HEK293 (cell line): ENCODE data around the gene RNF227.

Experiments
- FEZF1 ChIP-seq: fragments of 450-650 bp; formaldehyde crosslinking; IDR thresholded peaks from 2 replicates; pipeline ENCODE4 v1.5.1; 2016; ENCODE audit warnings: missing biosample characterization, missing genetic modification characterization
- OSR2 ChIP-seq: fragments of 450-650 bp; formaldehyde crosslinking; IDR thresholded peaks from 2 replicates; pipeline ENCODE4 v1.5.1; 2016; ENCODE audit warnings: missing biosample characterization, missing genetic modification characterization
- SCRT2 ChIP-seq: fragments of 450-650 bp; formaldehyde crosslinking; IDR thresholded peaks from 2 replicates; pipeline ENCODE4 v1.5.1; 2016; ENCODE audit warnings: missing biosample characterization, missing genetic modification characterization
- TRIM28 ChIP-seq: IDR thresholded peaks from 2 replicates; pipeline ENCODE4 v1.6.1; 2011; ENCODE audit warnings: low read length, control low read depth, borderline replicate concordance
- ZBTB1 ChIP-seq: fragments of 450-650 bp; formaldehyde crosslinking; IDR thresholded peaks from 2 replicates; pipeline ENCODE4 v1.5.1; 2016; ENCODE audit warnings: missing biosample characterization, missing genetic modification characterization
- ZBTB44 ChIP-seq: fragments of 450-650 bp; IDR thresholded peaks from 2 replicates; pipeline ENCODE4 v1.5.1; 2018; ENCODE audit warnings: missing biosample characterization, mild to moderate bottlenecking, missing genetic modification characterization
- ZFP3 ChIP-seq: fragments of 450-650 bp; formaldehyde crosslinking; IDR thresholded peaks from 2 replicates; pipeline ENCODE4 v1.5.1; 2016; ENCODE audit warnings: low read depth, missing biosample characterization, missing genetic modification characterization
- ZFP69B ChIP-seq: fragments of 450-650 bp; formaldehyde crosslinking; IDR thresholded peaks from 2 replicates; pipeline ENCODE4 v1.5.1; 2016; ENCODE audit warnings: missing biosample characterization, missing genetic modification characterization
- ZNF133 ChIP-seq: fragments of 450-650 bp; formaldehyde crosslinking; IDR thresholded peaks from 2 replicates; pipeline ENCODE4 v1.5.1; 2016; ENCODE audit warnings: missing biosample characterization, missing genetic modification characterization
- ZNF140 ChIP-seq: fragments of 450-650 bp; formaldehyde crosslinking; IDR thresholded peaks from 2 replicates; pipeline ENCODE4 v1.5.1; 2016; ENCODE audit warnings: missing biosample characterization, missing genetic modification characterization
- ZNF157 ChIP-seq: fragments of 450-650 bp; formaldehyde crosslinking; IDR thresholded peaks from 2 replicates; pipeline ENCODE4 v1.5.1; 2016; ENCODE audit warnings: missing biosample characterization, missing genetic modification characterization
- ZNF510 ChIP-seq: fragments of 450-650 bp; formaldehyde crosslinking; IDR thresholded peaks from 2 replicates; pipeline ENCODE4 v1.5.1; 2018; ENCODE audit warnings: mild to moderate bottlenecking, missing genetic modification characterization, missing biosample characterization; ENCODE audit not compliant: insufficient replicate concordance
- ZNF600 ChIP-seq: fragments of 450-650 bp; formaldehyde crosslinking; IDR thresholded peaks from 2 replicates; pipeline ENCODE4 v1.5.1; 2016; ENCODE audit warnings: missing biosample characterization, missing genetic modification characterization
- ZNF610 ChIP-seq: fragments of 450-650 bp; formaldehyde crosslinking; IDR thresholded peaks from 2 replicates; pipeline ENCODE4 v1.5.1; 2016; ENCODE audit warnings: missing biosample characterization, missing genetic modification characterization, borderline replicate concordance
- ZNF624 ChIP-seq: fragments of 450-650 bp; formaldehyde crosslinking; IDR thresholded peaks from 2 replicates; pipeline ENCODE4 v1.5.1; 2017; ENCODE audit warnings: missing biosample characterization, missing genetic modification characterization
- ZNF626 ChIP-seq: fragments of 450-650 bp; sonication (Bioruptor Pico); formaldehyde crosslinking; IDR thresholded peaks from 2 replicates; pipeline ENCODE4 v1.5.1; 2018; ENCODE audit warnings: missing biosample characterization, missing genetic modification characterization, inconsistent platforms
- ZNF660 ChIP-seq: fragments of 450-650 bp; IDR thresholded peaks from 2 replicates; pipeline ENCODE4 v1.5.1; 2018; ENCODE audit warnings: missing biosample characterization, mild to moderate bottlenecking, missing genetic modification characterization
- TF ChIP-seq, protein P1 (sequence below): IDR thresholded peaks from 2 replicates; pipeline ENCODE4 v1.6.1; 2011; ENCODE audit warnings: mild to moderate bottlenecking, low read depth, low read length, borderline replicate concordance
- TF ChIP-seq, protein P2 (sequence below): fragments of 450-650 bp; formaldehyde crosslinking; IDR thresholded peaks from 2 replicates; pipeline ENCODE4 v1.5.1; 2016; ENCODE audit warnings: missing biosample characterization, missing genetic modification characterization, borderline replicate concordance
- TF ChIP-seq, protein P3 (sequence below): fragments of 450-650 bp; formaldehyde crosslinking; IDR thresholded peaks from 2 replicates; pipeline ENCODE4 v1.5.1; 2016; ENCODE audit warnings: missing biosample characterization, missing genetic modification characterization
- TF ChIP-seq, protein P4 (sequence below): fragments of 450-650 bp; formaldehyde crosslinking; IDR thresholded peaks from 2 replicates; pipeline ENCODE4 v1.5.1; 2017; ENCODE audit warnings: missing biosample characterization, missing genetic modification characterization
- TF ChIP-seq, protein P5 (sequence below): fragments of 450-650 bp; formaldehyde crosslinking; IDR thresholded peaks from 2 replicates; pipeline ENCODE4 v1.5.1; 2017; ENCODE audit warnings: missing biosample characterization, missing genetic modification characterization
- TF ChIP-seq, protein P6 (sequence below): fragments of 450-650 bp; formaldehyde crosslinking; IDR thresholded peaks from 2 replicates; pipeline ENCODE4 v1.5.1; 2016; ENCODE audit warnings: missing biosample characterization, missing genetic modification characterization

RNF227 gene

GRCh38 chr17:7903154-7904103 lies 12.7 kb downstream of the RNF227 start (continued):
- TF ChIP-seq, protein P1, sequence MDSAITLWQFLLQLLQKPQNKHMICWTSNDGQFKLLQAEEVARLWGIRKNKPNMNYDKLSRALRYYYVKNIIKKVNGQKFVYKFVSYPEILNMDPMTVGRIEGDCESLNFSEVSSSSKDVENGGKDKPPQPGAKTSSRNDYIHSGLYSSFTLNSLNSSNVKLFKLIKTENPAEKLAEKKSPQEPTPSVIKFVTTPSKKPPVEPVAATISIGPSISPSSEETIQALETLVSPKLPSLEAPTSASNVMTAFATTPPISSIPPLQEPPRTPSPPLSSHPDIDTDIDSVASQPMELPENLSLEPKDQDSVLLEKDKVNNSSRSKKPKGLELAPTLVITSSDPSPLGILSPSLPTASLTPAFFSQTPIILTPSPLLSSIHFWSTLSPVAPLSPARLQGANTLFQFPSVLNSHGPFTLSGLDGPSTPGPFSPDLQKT = no peak
- TF ChIP-seq ZFP69B (no peak), ZNF140 (no peak), ZNF610 (tag by site-specific recombination) (no peak), ZNF600 (no peak), ZNF626 (tag by site-specific recombination) (no peak), ZFP3 (tag by site-specific recombination) (no peak), ZBTB1 (tag by site-specific recombination) (no peak), TRIM28 (peak; percentile 58; the same call in 1 of the 2 replicates), ZNF157 (tag by site-specific recombination) (no peak), ZNF510 (tag by site-specific recombination) (no peak), ZBTB44 (tag by site-specific recombination) (no peak), FEZF1 (tag by site-specific recombination) (peak; percentile 89), OSR2 (tag by site-specific recombination) (peak; percentile 51; the same call in 1 of the 2 replicates), ZNF660 (tag by site-specific recombination) (no peak), SCRT2 (tag by site-specific recombination) (peak; percentile 48; the same call in 1 of the 2 replicates), ZNF133 (no peak), ZNF624 (tag by site-specific recombination) (no peak)
- TF ChIP-seq, protein P2, sequence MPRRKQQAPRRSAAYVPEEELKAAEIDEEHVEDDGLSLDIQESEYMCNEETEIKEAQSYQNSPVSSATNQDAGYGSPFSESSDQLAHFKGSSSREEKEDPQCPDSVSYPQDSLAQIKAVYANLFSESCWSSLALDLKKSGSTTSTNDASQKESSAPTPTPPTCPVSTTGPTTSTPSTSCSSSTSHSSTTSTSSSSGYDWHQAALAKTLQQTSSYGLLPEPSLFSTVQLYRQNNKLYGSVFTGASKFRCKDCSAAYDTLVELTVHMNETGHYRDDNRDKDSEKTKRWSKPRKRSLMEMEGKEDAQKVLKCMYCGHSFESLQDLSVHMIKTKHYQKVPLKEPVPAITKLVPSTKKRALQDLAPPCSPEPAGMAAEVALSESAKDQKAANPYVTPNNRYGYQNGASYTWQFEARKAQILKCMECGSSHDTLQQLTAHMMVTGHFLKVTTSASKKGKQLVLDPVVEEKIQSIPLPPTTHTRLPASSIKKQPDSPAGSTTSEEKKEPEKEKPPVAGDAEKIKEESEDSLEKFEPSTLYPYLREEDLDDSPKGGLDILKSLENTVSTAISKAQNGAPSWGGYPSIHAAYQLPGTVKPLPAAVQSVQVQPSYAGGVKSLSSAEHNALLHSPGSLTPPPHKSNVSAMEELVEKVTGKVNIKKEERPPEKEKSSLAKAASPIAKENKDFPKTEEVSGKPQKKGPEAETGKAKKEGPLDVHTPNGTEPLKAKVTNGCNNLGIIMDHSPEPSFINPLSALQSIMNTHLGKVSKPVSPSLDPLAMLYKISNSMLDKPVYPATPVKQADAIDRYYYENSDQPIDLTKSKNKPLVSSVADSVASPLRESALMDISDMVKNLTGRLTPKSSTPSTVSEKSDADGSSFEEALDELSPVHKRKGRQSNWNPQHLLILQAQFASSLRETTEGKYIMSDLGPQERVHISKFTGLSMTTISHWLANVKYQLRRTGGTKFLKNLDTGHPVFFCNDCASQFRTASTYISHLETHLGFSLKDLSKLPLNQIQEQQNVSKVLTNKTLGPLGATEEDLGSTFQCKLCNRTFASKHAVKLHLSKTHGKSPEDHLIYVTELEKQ (tag by site-specific recombination) = no peak
- TF ChIP-seq, protein P3, sequence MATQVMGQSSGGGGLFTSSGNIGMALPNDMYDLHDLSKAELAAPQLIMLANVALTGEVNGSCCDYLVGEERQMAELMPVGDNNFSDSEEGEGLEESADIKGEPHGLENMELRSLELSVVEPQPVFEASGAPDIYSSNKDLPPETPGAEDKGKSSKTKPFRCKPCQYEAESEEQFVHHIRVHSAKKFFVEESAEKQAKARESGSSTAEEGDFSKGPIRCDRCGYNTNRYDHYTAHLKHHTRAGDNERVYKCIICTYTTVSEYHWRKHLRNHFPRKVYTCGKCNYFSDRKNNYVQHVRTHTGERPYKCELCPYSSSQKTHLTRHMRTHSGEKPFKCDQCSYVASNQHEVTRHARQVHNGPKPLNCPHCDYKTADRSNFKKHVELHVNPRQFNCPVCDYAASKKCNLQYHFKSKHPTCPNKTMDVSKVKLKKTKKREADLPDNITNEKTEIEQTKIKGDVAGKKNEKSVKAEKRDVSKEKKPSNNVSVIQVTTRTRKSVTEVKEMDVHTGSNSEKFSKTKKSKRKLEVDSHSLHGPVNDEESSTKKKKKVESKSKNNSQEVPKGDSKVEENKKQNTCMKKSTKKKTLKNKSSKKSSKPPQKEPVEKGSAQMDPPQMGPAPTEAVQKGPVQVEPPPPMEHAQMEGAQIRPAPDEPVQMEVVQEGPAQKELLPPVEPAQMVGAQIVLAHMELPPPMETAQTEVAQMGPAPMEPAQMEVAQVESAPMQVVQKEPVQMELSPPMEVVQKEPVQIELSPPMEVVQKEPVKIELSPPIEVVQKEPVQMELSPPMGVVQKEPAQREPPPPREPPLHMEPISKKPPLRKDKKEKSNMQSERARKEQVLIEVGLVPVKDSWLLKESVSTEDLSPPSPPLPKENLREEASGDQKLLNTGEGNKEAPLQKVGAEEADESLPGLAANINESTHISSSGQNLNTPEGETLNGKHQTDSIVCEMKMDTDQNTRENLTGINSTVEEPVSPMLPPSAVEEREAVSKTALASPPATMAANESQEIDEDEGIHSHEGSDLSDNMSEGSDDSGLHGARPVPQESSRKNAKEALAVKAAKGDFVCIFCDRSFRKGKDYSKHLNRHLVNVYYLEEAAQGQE (tag by site-specific recombination) = no peak
- TF ChIP-seq, protein P4, sequence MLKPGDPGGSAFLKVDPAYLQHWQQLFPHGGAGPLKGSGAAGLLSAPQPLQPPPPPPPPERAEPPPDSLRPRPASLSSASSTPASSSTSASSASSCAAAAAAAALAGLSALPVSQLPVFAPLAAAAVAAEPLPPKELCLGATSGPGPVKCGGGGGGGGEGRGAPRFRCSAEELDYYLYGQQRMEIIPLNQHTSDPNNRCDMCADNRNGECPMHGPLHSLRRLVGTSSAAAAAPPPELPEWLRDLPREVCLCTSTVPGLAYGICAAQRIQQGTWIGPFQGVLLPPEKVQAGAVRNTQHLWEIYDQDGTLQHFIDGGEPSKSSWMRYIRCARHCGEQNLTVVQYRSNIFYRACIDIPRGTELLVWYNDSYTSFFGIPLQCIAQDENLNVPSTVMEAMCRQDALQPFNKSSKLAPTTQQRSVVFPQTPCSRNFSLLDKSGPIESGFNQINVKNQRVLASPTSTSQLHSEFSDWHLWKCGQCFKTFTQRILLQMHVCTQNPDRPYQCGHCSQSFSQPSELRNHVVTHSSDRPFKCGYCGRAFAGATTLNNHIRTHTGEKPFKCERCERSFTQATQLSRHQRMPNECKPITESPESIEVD (tag by site-specific recombination) = peak; percentile 60; the same call in 1 of the 2 replicates
- TF ChIP-seq, protein P5, sequence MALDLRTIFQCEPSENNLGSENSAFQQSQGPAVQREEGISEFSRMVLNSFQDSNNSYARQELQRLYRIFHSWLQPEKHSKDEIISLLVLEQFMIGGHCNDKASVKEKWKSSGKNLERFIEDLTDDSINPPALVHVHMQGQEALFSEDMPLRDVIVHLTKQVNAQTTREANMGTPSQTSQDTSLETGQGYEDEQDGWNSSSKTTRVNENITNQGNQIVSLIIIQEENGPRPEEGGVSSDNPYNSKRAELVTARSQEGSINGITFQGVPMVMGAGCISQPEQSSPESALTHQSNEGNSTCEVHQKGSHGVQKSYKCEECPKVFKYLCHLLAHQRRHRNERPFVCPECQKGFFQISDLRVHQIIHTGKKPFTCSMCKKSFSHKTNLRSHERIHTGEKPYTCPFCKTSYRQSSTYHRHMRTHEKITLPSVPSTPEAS = no peak
- TF ChIP-seq, protein P6, sequence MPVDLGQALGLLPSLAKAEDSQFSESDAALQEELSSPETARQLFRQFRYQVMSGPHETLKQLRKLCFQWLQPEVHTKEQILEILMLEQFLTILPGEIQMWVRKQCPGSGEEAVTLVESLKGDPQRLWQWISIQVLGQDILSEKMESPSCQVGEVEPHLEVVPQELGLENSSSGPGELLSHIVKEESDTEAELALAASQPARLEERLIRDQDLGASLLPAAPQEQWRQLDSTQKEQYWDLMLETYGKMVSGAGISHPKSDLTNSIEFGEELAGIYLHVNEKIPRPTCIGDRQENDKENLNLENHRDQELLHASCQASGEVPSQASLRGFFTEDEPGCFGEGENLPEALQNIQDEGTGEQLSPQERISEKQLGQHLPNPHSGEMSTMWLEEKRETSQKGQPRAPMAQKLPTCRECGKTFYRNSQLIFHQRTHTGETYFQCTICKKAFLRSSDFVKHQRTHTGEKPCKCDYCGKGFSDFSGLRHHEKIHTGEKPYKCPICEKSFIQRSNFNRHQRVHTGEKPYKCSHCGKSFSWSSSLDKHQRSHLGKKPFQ (tag by site-specific recombination) = 0 out of 2 replicates have a peak, but pooled peaks have one; percentile 49
- TF ChIP-seq, all 188 proteins: peak for 18
